Measurements from ENCODE around the gene PTPN12. TPM values are rescaled to one million over a fixed set of nuclear protein-coding genes. Genes with fewer than 3 reads are reported as not detected.

Gene PTPN12
- total and polyA plus RNA-seq, 12 donors: 29.5 to 72.0 (median 54.1) TPM

- no peaks in the 10 kb centered on the region for H3K27me3 ChIP-seq
- H3K36me3 ChIP-seq (replicated peaks in 1 of 2): no peaks in the 10 kb centered on the region
- no peak for TF ChIP-seq POLR2A (IDR thresholded peaks at IDR 0.05)
- no peak for TF ChIP-seq CTCF (IDR thresholded peaks at IDR 0.05)
- intact Hi-C loops (cut with DNase I): no loop called here
- 73 to 83% (median 78%) methylated on average over 4 of the region's 4 CpGs for WGBS, 4 donors
- H3K4me3 ChIP-seq: no peak overlapping the region
- H3K9me3 ChIP-seq (replicated peaks in 1 of 3): peaks cover 0 to 11% (median 0%) of the 10 kb centered on the region in 3 donors
- H3K27ac ChIP-seq: no peak overlapping the region
- peaks cover 0 to 16% of the 10 kb centered on the region in 2 donors for H3K4me1 ChIP-seq (replicated peaks in 1 of 2)
- DNase-seq: no peak
Observed at GRCh38 chr7:77580762-77581350, 43.8 kb downstream of the PTPN12 start.

GRCh38 chr7:77587272-77587671 lies 50.2 kb downstream of the PTPN12 start:
- no peak overlapping the region for H3K4me3 ChIP-seq
- no peak for TF ChIP-seq POLR2A (IDR thresholded peaks at IDR 0.05)
- TF ChIP-seq CTCF (IDR thresholded peaks at IDR 0.05): no peak
- no peak for DNase-seq
- no peaks in the 10 kb centered on the region for H3K36me3 ChIP-seq (replicated peaks in 1 of 2)
- WGBS, 4 donors: 85 to 96% (median 90%) methylated on average over 2 of the region's 2 CpGs
- H3K4me1 ChIP-seq (replicated peaks in 1 of 2): peaks cover 12 to 44% of the 10 kb centered on the region in 2 donors
- H3K27ac ChIP-seq: no peak overlapping the region
- peaks cover 0 to 11% (median 0%) of the 10 kb centered on the region in 3 donors for H3K9me3 ChIP-seq (replicated peaks in 1 of 3)
- intact Hi-C loops (cut with DNase I): no loop called here
- no peaks in the 10 kb centered on the region for H3K27me3 ChIP-seq

GRCh38 chr7:77600952-77601351 lies 63.9 kb downstream of the PTPN12 start:
- DNase-seq: no peak
- no peaks in the 10 kb centered on the region for H3K4me1 ChIP-seq (replicated peaks in 1 of 2)
- no peak overlapping the region for H3K4me3 ChIP-seq
- H3K27ac ChIP-seq: no peak overlapping the region
- intact Hi-C loops (cut with DNase I): no loop called here
- TF ChIP-seq POLR2A (IDR thresholded peaks at IDR 0.05): no peak
- TF ChIP-seq CTCF (IDR thresholded peaks at IDR 0.05): no peak
- H3K9me3 ChIP-seq (replicated peaks in 1 of 3): no peaks in the 10 kb centered on the region
- H3K27me3 ChIP-seq: no peaks in the 10 kb centered on the region
- H3K36me3 ChIP-seq (replicated peaks in 1 of 2): peaks cover 0 to 30% of the 10 kb centered on the region in 2 donors
- WGBS, 4 donors: 86 to 92% (median 87%) methylated on average over 2 of the region's 2 CpGs

- H3K36me3 ChIP-seq (replicated peaks in 1 of 2): peaks cover 0 to 27% of the 10 kb centered on the region in 2 donors
- H3K27ac ChIP-seq: no peak overlapping the region
- no peaks in the 10 kb centered on the region for H3K9me3 ChIP-seq (replicated peaks in 1 of 3)
- no peak for DNase-seq
- TF ChIP-seq CTCF (IDR thresholded peaks at IDR 0.05): no peak
- no peak for TF ChIP-seq POLR2A (IDR thresholded peaks at IDR 0.05)
- no peaks in the 10 kb centered on the region for H3K27me3 ChIP-seq
- no peak overlapping the region for H3K4me3 ChIP-seq
- intact Hi-C loops (cut with DNase I): no loop called here
- no peaks in the 10 kb centered on the region for H3K4me1 ChIP-seq (replicated peaks in 1 of 2)
Observed at GRCh38 chr7:77606562-77606961, 69.5 kb downstream of the PTPN12 start.
